Sigmoid colon (tissue), 4 donors: ENCODE data around the gene SMARCA2.

Source experiments
- EP300 ChIP-seq, 4 donors: sonication (generic); formaldehyde crosslinking; IDR thresholded peaks; one replicate each; pipeline ENCODE4 v1.6.1; 2017; ENCODE audit warnings: antibody characterized with exemption in 4 of 4
- POLR2A ChIP-seq, 2 donors: fragments of 450-650 bp; IDR thresholded peaks; one replicate each; pipeline ENCODE4 v1.6.1; 2016; ENCODE audit warnings: antibody characterized with exemption in 2 of 2, mild to moderate bottlenecking in 2 of 2, moderate library complexity in 2 of 2
- POLR2AphosphoS5 ChIP-seq, 4 donors: sonication (generic); formaldehyde crosslinking; IDR thresholded peaks; one replicate each; pipeline ENCODE4 v1.6.1; 2017; ENCODE audit warnings: antibody characterized with exemption in 4 of 4
- TF ChIP-seq, protein P1 (sequence below), 4 experiments: fragments of 450-650 bp in 3 of 4; fragments of 200-600 bp in 1 of 4; IDR thresholded peaks; one replicate each; pipeline ENCODE4 v1.5.1; 2016 to 2019; ENCODE audit warnings: antibody characterized with exemption in 4 of 4, mild to moderate bottlenecking in 3 of 4, moderate library complexity in 2 of 4

GRCh38 chr9:2019723-2020122 is 4.6 kb downstream of the SMARCA2 start:
- TF ChIP-seq, protein P1, sequence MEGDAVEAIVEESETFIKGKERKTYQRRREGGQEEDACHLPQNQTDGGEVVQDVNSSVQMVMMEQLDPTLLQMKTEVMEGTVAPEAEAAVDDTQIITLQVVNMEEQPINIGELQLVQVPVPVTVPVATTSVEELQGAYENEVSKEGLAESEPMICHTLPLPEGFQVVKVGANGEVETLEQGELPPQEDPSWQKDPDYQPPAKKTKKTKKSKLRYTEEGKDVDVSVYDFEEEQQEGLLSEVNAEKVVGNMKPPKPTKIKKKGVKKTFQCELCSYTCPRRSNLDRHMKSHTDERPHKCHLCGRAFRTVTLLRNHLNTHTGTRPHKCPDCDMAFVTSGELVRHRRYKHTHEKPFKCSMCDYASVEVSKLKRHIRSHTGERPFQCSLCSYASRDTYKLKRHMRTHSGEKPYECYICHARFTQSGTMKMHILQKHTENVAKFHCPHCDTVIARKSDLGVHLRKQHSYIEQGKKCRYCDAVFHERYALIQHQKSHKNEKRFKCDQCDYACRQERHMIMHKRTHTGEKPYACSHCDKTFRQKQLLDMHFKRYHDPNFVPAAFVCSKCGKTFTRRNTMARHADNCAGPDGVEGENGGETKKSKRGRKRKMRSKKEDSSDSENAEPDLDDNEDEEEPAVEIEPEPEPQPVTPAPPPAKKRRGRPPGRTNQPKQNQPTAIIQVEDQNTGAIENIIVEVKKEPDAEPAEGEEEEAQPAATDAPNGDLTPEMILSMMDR (IDR thresholded peaks at IDR 0.05), result no peak
- TF ChIP-seq EP300 (IDR thresholded peaks at IDR 0.05) (no peak), POLR2AphosphoS5 (IDR thresholded peaks at IDR 0.05) (no peak), POLR2A (IDR thresholded peaks at IDR 0.05) (no peak)
